Right ventricle myocardium superior (tissue), 1 donor: ENCODE results near the gene AURKB. TPM values are rescaled to one million over a fixed set of nuclear protein-coding genes. Genes with fewer than 3 reads are reported as not detected.
"Not testable (repeated sequence)": the region's sequence is repeated elsewhere in the genome, so short reads cannot be mapped to it uniquely, and the experiment has no call there.

Experiments used
- ATAC-seq: fragments of 200-7000 bp; cut with Tn5 transposase; one replicate; pipeline ENCODE4 v1.9.1; 2020; ENCODE audit warnings: mild to moderate bottlenecking; ENCODE audit not compliant: poor library complexity
- DNase-seq: peaks from one replicate; pipeline ENCODE4 v3.0.0-alpha.2; 2020
- intact Hi-C: fragments of 100-400 bp; cut with DNase I; formaldehyde crosslinking; loops from one replicate; pipeline ENCODE4 v1.11.2; 2022
- total RNA-seq: library from RNA; stranded (reverse); fragmentation: NEBNext Ultra II Directional; extraction: Animal tissue kit (Norgen Biotek cat#: 25700); gene quantifications from one replicate; pipeline ENCODE4 v1.2.1, GENCODE V29; 2021
- donor health status: DM: no; HTN: yes; CAD: no; lungs with severe emphysema.

The AURKB gene
- total RNA-seq, 1 donor from 2014 or later, result 0.56 TPM

- intact Hi-C loops, result no loop called here
- no peak for ATAC-seq
- DNase-seq, result peak; percentile 31
These were observed 16.8 kb upstream of the AURKB start for GRCh38 chr17:8227238-8227581.

GRCh38 chr17:8226536-8227237 lies 16.3 kb upstream of the AURKB start:
- DNase-seq (peak; percentile 62), ATAC-seq (peak; percentile 10)
- intact Hi-C loops, result no loop called here

- no peak for DNase-seq
- no peak for ATAC-seq
- intact Hi-C loops, result no loop called here
These were observed 15.6 kb upstream of the AURKB start for GRCh38 chr17:8225813-8226535.

GRCh38 chr17:8224891-8225812 lies 14.8 kb upstream of the AURKB start:
- DNase-seq, result no peak
- intact Hi-C loops, result no loop called here

GRCh38 chr17:8223356-8224126 lies 13.2 kb upstream of the AURKB start:
- DNase-seq (peak; percentile 83), ATAC-seq (peak; percentile 2)
- intact Hi-C loops, result no loop called here

More at GRCh38 chr17:8224891-8225812, 14.8 kb upstream of the AURKB start:
- no peak for ATAC-seq

- peak; percentile 96 for DNase-seq
- intact Hi-C loops, result loop anchor here (1.0 kb wide), 1 partner anchor 102 kb away; no protein-coding TSS in a partner anchor
- ATAC-seq, result peak; percentile 67
These were observed 12.4 kb upstream of the AURKB start for GRCh38 chr17:8222630-8223355.

GRCh38 chr17:8222380-8222629 lies 11.9 kb upstream of the AURKB start:
- ATAC-seq (no peak), DNase-seq (no peak)
- intact Hi-C loops, result loop anchor here (1.0 kb wide), 1 partner anchor 102 kb away; no protein-coding TSS in a partner anchor

GRCh38 chr17:8221663-8222379 lies 11.4 kb upstream of the AURKB start:
- DNase-seq, result peak; percentile 86
- intact Hi-C loops, result loop anchor here (1.0 to 2.0 kb wide), 2 partner anchors 35 to 102 kb away; no protein-coding TSS in a partner anchor
- peak; percentile 75 for ATAC-seq

- DNase-seq, result peak; percentile 88
- intact Hi-C loops, result loop anchor here (2.0 kb wide), 1 partner anchor 34 kb away; no protein-coding TSS in a partner anchor
- ATAC-seq, result peak; percentile 81
These were observed 10.6 kb upstream of the AURKB start for GRCh38 chr17:8220783-8221662.

GRCh38 chr17:8214000-8214399 lies 3.6 kb upstream of the AURKB start:
- ATAC-seq, intact Hi-C loops, DNase-seq: not testable (repeated sequence)

GRCh38 chr17:8212312-8213180 lies 2.2 kb upstream of the AURKB start:
- ATAC-seq (no peak), DNase-seq (no peak)
- intact Hi-C loops, result no loop called here

GRCh38 chr17:8210761-8211458 lies 535 bp upstream of the AURKB start:
- ATAC-seq (peak; percentile 32), DNase-seq (no peak)
- intact Hi-C loops, result no loop called here

GRCh38 chr17:8206536-8206935 lies 3.8 kb downstream of the AURKB start:
- DNase-seq (peak; percentile 18), ATAC-seq (no peak)
- intact Hi-C loops, result no loop called here

GRCh38 chr17:8204761-8205555 lies 5.4 kb downstream of the AURKB start:
- intact Hi-C loops, result no loop called here
- DNase-seq (peak; percentile 26), ATAC-seq (no peak)
